HG02642 (cell line): ENCODE measurements around the gene SP6.

ENCODE experiments used
- ATAC-seq: cut with Tn5 transposase; IDR thresholded peaks from one replicate; pipeline ENCODE4 v1.9.1; 2021; ENCODE audit warnings: mild to moderate bottlenecking; ENCODE audit not compliant: unreplicated experiment, poor library complexity

The SP6 gene

DNA sequence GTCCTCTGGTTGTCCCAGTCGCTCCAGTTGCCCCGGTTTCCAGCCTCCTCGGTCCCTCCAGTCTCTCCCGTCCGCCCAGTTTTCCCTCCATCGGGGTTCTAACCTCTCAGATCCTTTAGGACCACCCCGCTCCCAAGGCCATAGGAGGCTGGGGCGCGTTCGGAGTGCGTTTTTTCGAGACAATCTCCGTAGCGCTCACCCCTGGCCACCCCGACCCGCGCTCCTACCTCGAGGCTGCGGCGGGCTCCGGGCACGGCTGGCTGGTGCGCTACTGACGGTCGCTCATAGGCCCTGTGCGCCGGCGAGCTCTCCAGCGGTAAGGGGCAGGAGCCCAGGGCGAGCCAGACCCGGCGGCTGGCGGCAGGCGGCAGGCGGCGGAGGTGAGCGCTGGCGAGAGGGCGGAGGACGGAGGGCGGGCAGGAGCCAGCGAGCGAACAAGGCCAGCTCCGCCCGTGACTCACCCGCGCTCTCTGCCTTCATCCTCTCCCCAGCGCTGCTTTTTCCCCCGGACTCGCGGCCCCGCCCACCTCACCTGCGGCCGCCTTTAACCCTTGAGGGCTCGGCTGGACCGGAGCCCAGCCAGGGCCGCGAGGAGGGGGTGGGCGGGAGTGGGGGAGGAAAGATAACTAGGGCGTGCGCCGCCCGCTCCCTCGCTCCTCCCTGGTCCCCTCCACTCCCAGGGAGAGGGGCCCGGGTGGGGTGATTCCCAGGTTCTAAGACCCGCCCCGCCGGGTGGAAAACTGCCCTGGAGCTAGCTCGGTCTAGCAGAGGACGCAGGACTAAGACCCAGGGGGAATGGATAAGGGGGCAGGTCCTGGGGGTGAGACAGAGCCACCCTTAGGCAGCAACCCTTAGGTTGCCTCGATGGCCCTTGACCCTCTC is at the start of gene SP6:
TSS of gene SP6 (minus strand) at position 472 of the 882 bp plus-strand sequence. CDS start 2,734 bp downstream, outside the sequence.
- peak; percentile 42 for ATAC-seq

DNA sequence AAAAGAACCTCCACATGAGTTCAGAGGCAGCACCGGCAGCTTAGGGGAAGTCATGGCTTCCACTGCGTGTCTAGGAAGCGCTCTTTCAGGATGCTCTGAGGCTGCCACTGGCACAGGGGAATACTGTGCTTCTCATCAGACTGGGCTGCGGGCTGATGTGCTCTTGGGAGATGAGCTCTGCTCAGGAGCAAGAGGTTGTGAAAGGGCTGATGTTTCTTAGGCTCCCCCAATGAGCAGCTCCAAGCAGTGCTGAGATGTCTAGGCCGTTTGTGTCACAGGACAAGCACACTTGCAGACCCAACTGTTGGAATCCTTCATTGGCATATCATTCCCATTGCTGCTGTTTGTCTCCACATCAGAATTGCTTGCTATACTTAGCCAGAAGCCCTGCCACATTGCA is 48.7 kb upstream of the SP6 start:
- ATAC-seq, result no peak

DNA sequence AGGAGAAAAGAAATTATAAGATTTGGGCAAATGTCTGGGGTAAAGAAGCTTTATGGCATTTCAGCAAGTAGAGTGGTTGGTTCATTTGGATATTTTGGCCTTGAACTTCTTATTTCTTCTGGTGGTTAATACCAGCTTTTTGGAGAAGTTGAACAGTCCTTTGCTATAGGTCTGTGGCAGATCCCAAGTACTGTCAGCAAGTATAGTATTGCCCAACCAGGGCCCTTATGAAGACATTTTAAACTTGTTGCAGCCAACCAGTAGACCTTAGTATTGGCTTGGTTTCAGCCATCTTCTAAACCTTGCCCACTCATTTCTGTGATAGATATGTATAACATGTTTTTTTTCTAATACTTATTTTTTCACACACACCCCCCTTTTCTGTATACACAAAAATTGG is 47.3 kb upstream of the SP6 start:
- no peak for ATAC-seq

DNA sequence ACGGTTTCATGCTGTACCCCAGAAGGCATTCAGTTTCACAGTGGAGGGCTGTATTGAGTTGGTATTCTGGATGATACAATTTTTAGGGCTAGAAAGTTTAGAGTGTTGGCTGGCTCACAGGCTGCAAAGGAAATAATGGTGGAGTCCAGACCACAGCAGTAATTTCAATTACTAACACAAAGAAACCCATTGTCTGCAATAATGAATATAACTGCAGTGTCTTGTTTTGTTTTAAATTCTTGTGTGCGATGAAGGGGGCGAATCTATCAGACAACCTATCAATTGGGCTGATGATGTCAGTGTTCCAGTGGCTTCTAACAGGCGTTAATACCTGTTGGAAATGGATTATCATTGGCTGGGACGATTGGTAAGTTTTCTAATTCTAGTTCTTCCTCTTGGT is 46.6 kb upstream of the SP6 start:
- no peak for ATAC-seq

DNA sequence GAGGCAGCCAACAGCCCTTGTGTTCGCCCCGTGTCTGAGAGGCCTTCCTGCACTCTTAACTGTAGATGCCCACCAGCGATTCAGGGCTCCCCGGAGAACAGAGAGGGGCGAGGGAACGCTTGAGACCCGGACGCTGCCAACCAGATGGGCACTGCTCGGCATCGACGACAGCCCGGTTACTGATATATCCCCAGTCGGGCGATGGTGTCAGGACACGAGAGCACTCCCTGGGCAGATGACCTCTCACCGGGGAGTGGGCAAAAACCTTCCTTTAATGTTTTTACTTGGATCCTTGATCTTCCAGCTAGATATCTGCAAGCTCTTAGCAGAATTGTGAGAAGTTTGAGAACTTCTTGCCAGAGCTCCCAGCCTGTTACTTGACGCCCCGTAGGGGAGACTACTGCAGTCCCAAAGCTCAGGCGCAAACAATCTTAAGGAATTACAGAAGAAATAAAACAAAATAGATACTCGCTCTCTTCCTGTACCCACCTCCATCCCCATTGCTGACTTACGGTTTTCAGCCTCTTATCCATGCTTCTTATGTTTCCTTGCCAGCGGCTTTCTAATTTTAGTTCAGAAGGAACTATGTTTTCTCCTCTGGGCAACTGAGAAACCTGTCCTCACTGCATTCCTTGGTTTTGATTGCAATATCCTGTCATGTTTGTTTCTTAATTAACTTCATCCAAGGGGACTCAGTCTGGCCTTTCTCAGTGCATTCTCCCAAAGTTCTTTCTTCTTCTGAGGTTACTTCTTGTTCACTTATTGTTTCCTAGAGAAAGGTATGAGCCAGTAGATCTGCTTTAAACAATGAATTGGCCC is 45.9 kb upstream of the SP6 start:
- no peak for ATAC-seq

DNA sequence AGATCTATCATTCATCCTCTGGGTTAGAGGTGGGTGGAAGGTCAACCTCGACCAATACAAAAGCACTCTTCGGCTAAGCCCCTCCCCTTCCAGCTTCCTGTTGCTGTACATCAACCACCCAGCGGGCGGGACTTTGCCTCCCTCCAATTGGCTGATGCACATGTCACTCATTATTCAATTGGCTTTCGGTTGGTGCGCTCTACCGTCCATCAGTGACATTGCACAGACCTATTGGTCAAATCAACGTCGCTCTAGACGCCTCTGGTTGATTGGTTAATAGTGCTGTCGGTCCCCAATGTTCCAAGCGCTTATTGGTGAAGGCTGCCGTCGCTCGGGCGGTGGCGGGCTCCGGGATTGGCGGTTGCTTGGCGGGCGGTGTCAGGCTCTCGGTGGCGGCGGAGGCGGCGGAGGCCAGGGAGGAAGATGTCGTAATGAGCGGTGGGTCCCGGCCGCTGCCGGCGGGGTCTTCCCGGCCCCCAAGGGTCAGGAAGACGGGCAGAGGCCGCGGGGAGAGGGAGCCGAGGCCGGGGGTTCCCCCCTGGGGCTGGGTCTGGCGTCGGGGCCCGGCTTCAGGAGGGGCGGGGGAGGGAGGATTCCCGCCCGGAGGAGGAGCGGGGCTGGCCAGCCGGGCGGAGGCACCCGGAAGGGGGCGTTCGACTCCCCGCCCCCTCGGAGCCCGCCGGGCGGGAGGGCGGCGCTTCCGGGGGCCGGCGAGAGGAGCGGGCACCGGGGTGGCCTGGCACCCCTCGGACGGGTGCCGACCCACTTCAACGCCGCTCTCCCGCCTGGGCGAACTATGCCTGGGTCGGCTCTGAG is 45.1 kb upstream of the SP6 start, which contains the start of gene SP2:
TSS of gene SP2 (plus strand) at position 381 of the 816 bp plus-strand sequence. CDS start at position 432, 51 bp downstream.
- peak; percentile 86 for ATAC-seq

DNA sequence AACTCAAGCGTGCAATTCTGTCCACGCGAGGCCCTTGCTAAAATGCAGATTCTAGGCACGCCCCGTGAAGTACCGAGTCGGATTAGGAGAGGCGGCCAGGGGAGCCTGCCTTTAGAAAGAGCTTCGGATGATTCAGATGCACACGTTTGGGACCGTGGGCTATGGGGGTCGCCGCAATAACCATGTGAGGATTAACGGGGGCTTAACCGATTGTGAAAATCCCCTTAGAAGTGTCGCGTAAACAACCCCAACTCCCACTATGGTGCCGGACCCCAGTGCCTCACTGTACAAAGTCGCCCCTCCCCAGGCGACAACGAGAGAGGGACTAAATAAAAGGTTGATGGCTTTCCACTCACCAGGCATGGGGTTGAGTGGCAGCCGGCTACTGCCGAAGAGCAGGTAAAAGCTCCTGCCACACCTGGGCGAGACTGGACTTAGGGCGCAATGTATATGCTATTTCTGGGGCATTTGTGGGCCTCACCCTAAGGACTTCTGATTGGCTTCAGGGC is 44.4 kb upstream of the SP6 start:
- ATAC-seq, result no peak

DNA sequence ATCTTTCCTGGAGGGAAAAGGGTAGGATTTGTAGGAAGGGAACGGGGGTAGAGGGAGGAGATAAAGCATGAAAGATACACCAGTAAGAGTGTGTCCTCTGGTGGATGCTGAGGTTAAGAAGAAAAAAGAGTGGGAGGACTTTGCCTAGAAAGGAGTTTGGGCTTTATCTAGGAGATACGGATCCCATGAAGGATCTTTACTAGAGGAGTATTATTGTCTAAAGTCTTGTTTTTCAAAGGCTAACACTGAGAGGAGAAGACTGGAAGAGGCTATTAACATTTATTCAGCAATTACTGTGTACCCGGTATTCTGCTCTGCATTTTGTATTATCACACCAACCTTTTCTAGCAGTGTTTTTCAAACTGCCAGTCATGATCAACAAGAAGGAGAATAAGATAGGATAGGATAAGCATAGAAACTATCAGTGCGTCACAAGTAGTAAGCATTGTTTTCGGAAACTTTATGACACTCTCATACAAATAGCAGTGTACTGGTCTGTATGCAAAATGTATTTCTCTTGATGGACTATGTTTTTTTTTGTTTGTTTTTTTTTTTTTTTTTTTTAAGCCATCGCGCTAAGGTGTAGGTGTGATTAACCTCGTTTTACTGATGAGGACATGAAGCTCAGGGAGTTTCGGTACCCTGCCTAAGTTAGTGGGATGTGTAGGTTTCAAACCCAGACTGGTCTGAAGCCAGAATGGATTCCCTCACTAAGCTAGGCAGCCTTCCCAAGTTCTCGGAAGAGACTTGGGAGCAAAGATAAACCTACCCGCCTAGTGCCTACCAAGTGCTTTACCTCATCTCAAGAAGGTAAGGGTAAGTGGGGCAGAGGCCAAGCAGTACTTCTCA is 43.8 kb upstream of the SP6 start:
- no peak for ATAC-seq

DNA sequence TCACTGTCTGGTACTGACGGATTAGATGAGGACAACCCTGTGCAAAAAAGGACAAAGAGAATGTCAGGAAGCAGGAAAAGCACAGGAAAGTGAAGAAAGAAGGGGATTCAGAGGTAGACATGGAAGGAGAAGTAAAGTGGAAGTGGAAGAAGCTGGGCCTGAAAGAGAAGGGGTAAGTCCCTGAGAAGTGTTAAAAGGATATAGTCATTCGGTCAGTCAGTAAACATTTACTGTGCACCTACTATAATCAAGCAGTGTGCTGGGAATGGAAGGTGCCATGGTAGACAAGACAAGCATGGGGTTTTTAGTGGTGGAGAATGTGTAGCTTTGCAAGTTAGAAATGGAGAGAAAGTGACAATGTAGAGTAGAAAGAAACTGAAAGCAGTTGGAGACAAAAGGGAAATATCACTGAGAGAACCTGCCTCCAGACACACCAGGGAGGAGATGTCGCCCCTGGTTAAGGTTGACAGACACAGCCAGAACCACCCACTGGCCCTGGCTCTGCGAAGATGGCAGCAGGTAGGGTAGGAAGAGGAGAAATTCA is 40.7 kb upstream of the SP6 start:
- no peak for ATAC-seq

DNA sequence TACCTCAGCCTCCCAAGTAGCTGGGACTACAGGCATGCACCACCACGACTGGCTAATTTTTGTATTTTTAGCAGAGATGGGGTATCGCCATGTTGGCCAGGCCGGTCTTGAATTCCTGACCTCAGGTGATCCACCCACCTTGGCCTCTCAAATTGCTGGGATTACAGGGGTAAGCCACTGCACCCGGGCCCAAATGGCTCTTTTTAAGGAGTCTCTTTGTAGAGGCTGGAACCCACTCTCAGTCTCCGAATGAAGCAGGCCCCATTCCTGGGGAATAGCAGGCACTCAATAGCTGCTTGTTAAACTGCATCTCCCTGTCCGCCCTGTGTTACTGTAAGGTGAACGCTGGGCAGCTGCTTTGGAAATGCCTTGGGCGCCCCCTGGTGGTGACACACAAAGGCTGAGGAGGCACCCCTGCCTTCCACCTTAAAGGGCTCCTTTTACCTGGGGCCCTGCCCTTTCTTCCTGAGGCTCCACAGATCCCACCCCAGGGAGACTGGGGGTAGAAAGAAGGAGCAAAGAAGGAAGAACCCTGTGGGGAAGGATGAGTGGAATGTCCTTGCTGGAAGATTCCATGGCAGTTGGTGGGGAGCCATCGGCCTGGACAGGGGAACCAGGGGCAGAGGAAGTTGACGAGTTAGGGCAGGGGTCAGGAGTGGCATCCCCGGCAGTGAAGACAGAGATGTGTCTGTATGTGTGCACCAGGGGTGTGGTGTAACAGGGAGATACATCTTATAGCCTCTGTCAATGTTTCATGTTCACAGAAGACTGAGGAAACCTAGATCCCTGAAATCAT is 39.0 kb upstream of the SP6 start:
- ATAC-seq, result peak; percentile 72

DNA sequence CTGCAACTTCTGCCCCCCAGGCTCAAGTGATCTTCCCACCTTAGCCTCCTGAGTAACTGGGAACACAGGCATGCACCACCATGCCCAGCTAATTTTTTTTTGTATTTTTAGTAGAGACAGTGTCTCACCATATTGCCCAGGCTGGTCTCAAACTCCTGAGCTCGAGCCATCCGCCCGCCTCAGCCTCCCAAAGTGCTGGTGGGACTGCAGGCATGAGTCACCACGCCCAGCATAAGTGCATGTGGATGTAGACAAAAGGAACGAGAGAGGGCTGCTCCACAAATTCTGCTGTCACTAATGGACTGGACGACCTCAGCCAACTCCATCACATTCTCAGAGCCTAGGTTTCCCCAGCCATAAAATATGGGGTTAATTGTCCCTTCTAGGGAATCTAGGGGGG is 37.3 kb upstream of the SP6 start:
- ATAC-seq, result no peak

DNA sequence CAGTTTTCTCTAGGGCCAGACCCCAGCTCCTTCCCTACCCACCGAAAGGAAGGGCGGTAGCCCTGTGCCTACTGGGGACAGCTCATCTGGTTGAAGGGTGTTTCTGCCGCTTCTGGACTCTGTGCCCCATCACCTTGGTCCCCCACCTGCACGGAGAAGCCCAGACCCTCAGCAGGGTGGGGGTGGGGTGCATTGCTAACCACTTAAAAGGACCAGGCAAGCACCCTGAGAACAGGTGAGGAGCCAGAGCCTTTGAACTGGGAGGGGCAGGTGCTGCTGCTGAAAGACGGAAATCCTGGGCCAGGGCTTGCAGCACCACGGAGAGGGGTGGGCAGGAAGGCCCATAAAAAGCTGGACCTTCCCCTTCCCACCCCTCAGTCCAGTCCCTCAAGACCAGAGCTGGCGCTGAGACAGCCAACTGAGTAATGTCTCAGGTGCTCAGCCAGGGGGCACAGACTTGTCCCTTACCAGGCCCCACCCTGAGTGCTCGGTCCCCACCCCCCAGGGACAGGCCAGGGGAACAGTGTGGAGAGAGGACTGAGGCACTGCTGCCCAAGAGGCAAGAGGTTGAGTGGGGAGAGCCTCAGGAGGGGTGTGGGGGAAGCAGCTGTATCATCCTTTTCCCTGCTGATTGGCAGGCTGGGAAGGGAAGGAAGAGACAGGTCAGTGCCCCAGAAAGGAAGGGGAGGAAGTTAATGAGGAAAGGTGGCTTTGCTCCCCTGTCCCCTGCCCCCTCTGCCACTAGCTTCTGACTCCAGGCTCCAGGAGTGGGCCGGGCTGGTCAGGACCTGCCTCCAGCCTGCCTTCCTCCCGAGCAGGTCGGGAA is 34.2 kb upstream of the SP6 start:
- no peak for ATAC-seq

DNA sequence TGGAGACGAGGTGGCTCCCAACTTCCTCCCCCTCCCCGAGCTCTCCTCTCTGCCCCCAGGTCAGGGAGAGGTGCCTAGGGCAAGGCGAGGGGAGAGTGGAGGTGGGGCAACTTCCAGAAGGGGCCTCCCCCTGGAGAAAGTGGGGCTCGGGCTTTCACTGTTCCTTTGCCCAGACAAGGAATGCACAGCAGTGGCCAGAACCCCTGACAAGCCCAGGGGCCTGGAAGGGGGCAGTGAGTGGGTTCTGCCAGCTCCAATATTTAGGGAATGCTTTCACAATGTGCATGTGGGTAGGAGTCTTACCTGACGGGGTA is 33.4 kb upstream of the SP6 start:
- ATAC-seq, result no peak

DNA sequence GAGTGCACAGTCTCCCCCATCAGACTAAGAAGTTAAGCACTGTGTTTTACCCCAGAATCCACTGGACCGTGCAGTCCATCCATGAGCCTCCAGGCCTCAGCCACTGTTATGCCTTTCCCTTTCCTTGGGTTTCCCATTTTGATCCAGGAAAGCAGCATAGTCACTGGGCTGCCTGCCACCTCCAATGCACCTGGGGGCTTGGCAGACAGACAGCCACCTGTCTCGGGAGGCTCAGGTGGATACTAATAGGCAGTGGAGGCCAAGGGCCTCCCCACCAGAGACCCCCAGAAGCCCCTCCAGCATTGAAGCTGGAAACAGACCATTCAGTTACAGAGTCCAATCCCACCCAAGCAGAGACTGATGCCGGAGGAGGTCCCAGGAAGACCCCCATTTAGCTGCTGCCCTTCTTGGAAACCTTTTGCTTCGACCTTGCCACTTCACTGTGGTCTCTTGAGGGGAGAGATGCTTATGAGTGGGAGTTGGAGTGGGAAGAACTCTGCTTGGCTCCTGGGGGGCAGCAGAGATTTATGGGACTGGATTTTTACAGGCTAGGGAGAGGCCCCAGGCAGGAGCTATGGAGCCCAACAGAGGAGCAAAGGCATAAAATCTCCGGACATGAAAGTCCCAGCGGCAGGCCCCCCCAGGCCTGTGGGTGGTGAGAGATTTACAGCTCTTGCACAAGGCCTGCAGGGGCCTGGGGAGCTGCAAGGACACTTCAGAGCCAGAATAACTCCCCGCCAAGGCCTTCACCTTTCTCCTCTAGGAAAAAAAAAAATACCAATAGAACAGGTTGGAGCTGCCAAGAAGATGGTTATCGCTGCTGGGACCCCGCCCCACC is 32.8 kb upstream of the SP6 start:
- no peak for ATAC-seq

DNA sequence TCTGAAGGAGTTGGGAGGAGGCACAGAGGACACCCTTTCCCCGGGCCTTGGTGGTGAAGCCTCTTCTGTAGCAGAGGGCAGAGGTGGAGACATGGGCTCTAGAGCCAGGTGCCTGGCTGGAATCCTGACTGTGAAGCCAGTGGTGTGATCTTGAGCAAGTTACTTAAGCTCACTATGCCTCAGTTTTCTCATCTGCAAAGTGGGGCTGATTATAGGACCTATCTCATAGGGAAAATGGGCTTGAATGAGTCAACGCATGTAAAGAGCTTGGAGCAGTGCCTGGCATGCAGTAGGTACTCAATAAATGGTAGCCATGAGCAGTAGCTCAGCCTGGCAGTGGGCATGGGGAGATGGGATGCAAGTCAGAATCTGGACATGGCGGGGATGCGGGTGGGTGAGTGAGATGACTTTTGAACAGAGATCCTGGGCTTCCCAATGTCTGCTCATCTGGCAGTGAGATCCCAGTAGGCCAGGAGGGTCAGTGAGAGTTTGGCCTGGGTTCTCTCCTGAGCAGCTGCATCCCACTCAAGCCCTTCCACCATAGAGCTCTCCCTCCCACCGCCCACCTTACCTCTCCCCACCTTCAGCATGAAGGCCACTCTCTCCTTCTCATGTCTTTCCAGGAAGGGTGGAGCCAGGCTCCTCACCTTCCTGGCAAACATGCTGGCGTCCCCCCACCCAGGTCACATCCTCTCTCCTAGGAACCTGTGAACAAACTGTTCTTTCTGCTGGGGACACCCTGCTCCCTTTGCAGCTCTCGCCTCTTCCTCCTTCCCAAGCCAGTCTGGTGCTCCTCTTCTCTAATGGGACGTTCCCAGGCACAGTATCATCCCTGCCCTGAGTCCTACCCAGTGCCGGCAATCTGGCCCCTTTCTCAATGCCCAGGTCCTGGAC is 32.0 kb upstream of the SP6 start:
- ATAC-seq, result no peak

DNA sequence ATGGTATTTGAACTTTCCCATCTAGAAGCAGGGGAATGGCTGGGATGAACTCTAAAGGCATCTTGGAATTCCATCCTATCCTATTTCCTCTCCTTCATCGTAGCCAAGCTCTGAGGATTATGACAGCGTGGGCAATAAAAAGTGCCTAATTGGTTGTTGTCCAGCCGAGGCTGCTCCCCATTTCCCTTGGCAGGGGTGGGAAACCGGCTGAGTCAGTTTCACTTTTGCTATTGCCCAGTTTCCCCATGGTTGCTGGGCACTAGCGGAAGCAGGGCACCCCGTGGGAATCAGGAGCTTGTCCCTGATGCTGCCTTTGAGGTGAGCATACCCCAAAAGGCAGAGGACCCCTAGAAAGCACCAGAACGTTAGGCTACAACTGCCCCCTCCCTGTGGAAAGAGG is 31.3 kb upstream of the SP6 start:
- ATAC-seq, result no peak
